Glomerular endothelial cell (primary cell): ENCODE results near the gene LRRC71. TPM values are rescaled to one million over a fixed set of nuclear protein-coding genes. Genes with fewer than 3 reads are reported as not detected.

Experiments used
- DNase-seq: peaks from one replicate; pipeline ENCODE4 v3.0.0-alpha.2; 2011; ENCODE audit warnings: low read depth, low spot score; ENCODE audit errors: extremely low read depth
- total RNA-seq: library from RNA; depleted of rRNA; stranded (reverse); fragments of >200 nt; gene quantifications from 2 replicates; pipeline ENCODE4 v1.2.3, GENCODE V29; 2015

Gene LRRC71
- total RNA-seq, 1 donor from 2014 or later, result 0.12 TPM

- DNase-seq, result no peak
These were observed 16.1 kb upstream of the LRRC71 start for GRCh38 chr1:156904187-156904959.

- no peak for DNase-seq
These were observed 15.3 kb upstream of the LRRC71 start for GRCh38 chr1:156905176-156905575.

DNA sequence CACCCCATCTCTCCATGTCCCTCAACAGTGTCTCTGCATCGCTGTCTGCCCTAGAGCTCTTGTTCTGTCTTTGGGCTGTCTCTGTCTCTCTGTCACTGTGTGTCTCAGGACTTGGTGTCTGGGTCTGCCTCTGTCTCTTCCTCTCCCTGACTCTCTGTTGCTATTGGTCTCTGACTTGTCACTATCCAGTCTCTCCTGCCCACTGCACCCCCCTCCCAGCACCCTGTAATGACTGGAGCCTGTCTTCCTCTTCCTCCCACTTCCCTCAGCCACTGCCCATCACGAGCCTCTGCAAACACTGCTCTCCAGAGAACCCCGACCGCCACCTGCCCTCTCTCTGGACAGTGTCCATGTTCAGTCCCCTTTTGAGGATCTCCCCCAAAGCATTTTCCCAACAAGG is 14.8 kb upstream of the LRRC71 start:
- DNase-seq, result no peak

DNA sequence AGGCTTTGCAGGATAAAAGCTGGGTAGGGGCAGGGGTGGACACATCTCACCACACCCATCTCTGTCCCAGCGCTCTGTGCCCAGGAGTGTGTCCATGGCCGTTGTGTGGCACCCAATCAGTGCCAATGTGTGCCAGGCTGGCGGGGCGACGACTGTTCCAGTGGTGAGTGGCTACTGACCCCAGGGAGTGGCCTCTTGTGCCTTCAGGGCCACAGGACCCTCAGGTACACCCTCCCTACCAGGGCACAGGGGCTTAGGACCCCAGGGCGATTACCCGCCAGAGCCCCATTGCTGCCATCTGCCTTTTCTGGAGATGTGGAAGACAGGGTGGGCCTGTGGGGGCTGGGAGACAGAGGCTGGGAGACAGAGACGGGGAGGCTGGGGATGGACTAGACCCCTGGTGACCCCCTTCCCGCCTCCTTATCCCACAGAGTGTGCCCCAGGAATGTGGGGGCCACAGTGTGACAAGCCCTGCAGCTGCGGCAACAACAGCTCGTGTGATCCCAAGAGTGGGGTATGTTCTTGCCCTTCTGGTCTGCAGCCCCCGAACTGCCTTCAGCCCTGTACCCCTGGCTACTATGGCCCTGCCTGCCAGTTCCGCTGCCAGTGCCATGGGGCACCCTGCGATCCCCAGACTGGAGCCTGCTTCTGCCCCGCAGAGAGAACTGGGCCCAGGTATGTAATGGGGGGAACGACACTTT is 14.1 kb upstream of the LRRC71 start:
- no peak for DNase-seq

DNA sequence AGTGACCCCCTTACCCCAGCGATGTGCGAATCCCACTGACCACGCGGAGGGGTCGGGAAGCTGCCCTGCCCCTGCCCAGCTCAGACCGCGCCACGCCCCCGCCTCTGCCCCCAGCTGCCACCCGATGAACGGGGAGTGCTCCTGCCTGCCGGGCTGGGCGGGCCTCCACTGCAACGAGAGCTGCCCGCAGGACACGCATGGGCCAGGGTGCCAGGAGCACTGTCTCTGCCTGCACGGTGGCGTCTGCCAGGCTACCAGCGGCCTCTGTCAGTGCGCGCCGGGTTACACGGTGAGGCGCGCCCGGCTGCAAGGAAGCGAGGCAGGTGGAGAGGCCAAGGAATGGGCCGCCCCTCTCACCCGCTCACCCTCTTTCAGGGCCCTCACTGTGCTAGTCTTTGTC is 11.9 kb upstream of the LRRC71 start:
- DNase-seq, result no peak

GRCh38 chr1:156908955-156909354 is 11.5 kb upstream of the LRRC71 start:
- DNase-seq, result no peak

- DNase-seq, result no peak
These were observed 10.8 kb upstream of the LRRC71 start for GRCh38 chr1:156909671-156910070.

- DNase-seq, result no peak
These were observed 10.1 kb upstream of the LRRC71 start for GRCh38 chr1:156910309-156910782.

GRCh38 chr1:156911577-156912298 is 8.7 kb upstream of the LRRC71 start:
- no peak for DNase-seq

GRCh38 chr1:156912310-156912709 is 8.1 kb upstream of the LRRC71 start:
- DNase-seq, result no peak

DNA sequence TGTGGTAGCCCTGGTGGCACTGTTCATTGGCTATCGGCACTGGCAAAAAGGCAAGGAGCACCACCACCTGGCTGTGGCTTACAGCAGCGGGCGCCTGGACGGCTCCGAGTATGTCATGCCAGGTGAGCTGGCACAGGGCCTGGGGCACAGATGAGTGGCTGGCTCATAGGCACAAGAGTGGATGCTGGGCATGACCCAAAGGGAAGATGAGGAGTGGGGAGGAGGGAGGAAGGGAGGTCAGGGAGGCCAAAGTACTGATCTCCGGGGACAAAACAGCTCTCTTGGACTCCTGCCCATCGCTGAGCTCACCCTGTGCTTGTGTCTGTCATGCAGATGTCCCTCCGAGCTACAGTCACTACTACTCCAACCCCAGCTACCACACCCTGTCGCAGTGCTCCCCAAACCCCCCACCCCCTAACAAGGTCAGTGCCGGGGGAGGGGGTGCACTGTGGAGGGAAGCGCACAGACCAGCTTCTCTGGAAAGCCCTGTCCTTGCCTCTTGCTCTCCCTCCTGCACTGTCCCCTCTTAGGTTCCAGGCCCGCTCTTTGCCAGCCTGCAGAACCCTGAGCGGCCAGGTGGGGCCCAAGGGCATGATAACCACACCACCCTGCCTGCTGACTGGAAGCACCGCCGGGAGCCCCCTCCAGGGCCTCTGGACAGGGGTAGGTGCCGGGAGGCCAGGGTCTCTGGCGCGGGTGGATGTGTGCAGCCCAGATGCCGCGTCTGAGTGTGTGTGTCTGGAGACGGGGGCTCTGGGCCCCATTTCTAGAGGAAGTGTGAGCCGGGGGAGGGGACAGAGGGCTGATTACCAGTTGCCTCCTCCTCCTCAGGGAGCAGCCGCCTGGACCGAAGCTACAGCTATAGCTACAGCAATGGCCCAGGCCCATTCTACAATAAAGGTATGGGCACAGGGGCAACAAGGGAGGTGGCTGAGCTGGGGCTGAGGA is 7.3 kb upstream of the LRRC71 start:
- DNase-seq, result no peak

DNA sequence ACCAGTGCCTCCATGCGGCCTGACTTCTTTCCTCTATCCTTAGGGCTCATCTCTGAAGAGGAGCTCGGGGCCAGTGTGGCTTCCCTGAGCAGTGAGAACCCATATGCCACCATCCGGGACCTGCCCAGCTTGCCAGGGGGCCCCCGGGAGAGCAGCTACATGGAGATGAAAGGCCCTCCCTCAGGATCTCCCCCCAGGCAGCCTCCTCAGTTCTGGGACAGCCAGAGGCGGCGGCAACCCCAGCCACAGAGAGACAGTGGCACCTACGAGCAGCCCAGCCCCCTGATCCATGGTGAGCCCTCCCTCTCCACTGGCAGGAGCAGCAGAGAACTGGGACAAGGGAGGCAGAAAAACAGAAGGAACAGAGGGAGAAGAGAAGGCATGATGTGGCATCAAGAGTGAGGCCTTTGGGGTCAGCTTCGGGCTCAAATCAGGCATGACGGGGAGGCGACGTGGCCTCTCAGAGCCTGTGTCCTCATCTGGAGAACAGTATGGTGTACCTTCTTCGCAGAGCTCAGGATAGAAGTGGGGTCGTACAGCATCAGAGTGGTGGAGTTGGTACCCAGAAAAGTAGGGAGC is 6.5 kb upstream of the LRRC71 start:
- no peak for DNase-seq

DNA sequence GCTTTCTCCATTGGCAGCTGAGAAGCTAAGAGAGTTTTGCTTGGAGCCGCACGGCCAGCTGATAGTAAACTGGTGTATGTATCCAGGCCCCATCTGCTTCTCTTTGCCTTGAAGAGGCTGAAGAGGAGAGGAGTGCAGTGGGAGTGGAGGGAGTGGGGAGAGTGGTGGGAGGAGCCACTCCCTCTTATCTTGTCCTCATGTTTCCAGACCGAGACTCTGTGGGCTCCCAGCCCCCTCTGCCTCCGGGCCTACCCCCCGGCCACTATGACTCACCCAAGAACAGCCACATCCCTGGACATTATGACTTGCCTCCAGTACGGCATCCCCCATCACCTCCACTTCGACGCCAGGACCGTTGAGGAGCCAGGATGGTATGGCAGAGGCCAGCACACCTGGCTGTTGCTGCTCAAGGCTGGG is 6.0 kb upstream of the LRRC71 start:
- no peak for DNase-seq

- no peak for DNase-seq
These were observed 659 bp downstream of the LRRC71 start for GRCh38 chr1:156921053-156921529.

- DNase-seq, result no peak
These were observed 2.7 kb downstream of the LRRC71 start for GRCh38 chr1:156922986-156923669.

- no peak for DNase-seq
These were observed 3.4 kb downstream of the LRRC71 start for GRCh38 chr1:156923670-156924477.

DNA sequence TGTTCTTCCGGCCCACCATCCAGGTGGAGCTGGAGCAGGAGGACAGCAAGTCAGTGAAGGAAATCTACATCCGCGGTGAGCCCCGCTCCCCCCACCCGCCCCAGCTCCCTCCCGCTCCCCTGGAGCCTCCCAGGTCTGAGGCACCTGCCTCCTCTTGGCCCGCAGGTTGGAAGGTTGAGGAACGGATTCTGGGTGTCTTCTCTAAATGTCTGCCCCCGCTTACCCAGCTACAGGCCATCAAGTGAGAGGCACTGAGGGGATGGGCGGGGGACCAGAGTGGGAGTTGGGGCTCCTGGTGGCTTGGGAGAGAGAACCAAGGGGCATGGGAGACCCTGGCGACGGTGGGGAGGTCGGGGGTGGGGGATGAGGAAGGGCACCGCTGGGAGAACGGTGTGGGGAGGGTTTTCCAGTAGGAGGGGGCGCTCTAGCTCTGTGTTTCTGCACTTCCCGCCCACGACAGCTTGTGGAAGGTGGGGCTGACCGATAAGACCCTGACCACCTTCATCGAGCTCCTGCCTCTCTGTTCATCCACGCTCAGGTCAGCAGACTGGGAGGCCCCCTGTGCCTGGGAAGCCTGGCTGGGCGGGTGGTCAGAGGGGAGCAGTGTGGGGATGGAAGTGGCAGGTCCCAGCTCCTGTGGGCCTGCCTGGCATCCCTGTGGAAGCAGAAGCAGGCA is 4.2 kb downstream of the LRRC71 start:
- no peak for DNase-seq
